ENCODE results near the gene SLC22A23.

GRCh38 chr6:3392930-3393835 is 63.7 kb downstream of the SLC22A23 start:
- TF ChIP-seq CTCF (IDR thresholded peaks at IDR 0.05) (no peak), POLR2A (IDR thresholded peaks at IDR 0.05) (no peak)
